Erythroblast (primary cell): ENCODE measurements around the gene BPTF.

Source experiments
- GATA1 ChIP-seq: IDR thresholded peaks from 2 replicates; pipeline ENCODE4 v1.6.1; 2011; ENCODE audit warnings: low read depth, mild to moderate bottlenecking, control low read depth, low read length, moderate library complexity
- POLR2A ChIP-seq: IDR thresholded peaks from 2 replicates; pipeline ENCODE4 v1.6.1; 2011; ENCODE audit warnings: mild to moderate bottlenecking, low read length

GRCh38 chr17:67836205-67836987, 11.1 kb downstream of the BPTF start:
- TF ChIP-seq POLR2A (no peak), GATA1 (no peak)
